NT2/D1 (cell line): ENCODE measurements around the gene GSE1.
A peak's percentile ranks its signal among the peaks of the same experiment; 100 is the strongest.

Source experiments
- DNase-seq: peaks from one replicate; pipeline ENCODE4 v3.0.0-alpha.2; 2011; ENCODE audit warnings: low read depth, low spot score
- H3K27me3 ChIP-seq: 2 replicates; pipeline ENCODE4 v1.6.0; 2011; ENCODE audit warnings: mild to moderate bottlenecking; ENCODE audit not compliant: insufficient read length, insufficient read depth
- H3K36me3 ChIP-seq: 2 replicates; pipeline ENCODE4 v1.6.1; 2011; ENCODE audit warnings: mild to moderate bottlenecking, low read length, mixed read lengths; ENCODE audit not compliant: insufficient read depth, insufficient read length
- H3K4me1 ChIP-seq: 2 replicates; pipeline ENCODE4 v1.5.1; 2011; ENCODE audit not compliant: insufficient read depth, insufficient read length
- H3K4me3 ChIP-seq: 2 replicates; pipeline ENCODE4 v1.5.1; 2011; ENCODE audit warnings: low read depth; ENCODE audit not compliant: insufficient read length
- H3K9ac ChIP-seq: 2 replicates; pipeline ENCODE4 v1.6.0; 2011; ENCODE audit warnings: low read depth; ENCODE audit not compliant: insufficient read length
- H3K9me3 ChIP-seq: 2 replicates; pipeline ENCODE4 v1.5.1; 2011; ENCODE audit warnings: mild to moderate bottlenecking, low read length; ENCODE audit not compliant: insufficient read depth
- SUZ12 ChIP-seq: IDR thresholded peaks from 2 replicates; pipeline ENCODE4 v1.6.1; 2011; ENCODE audit not compliant: insufficient read length, insufficient read depth; ENCODE audit errors: extremely low read depth
- YY1 ChIP-seq: IDR thresholded peaks from 2 replicates; pipeline ENCODE4 v1.6.1; 2011; ENCODE audit not compliant: insufficient read length, insufficient read depth
- ZNF274 ChIP-seq: IDR thresholded peaks from 2 replicates; pipeline ENCODE4 v1.6.1; 2011; ENCODE audit warnings: mild to moderate bottlenecking, low read depth, low read length

The GSE1 gene

GRCh38 chr16:85570735-85571562, 42.2 kb upstream of the GSE1 start:
- Histone ChIP-seq H3K9me3 (peaks cover 3% of the 10 kb centered on the region; the same call in 1 of the 2 replicates), H3K4me3 (no peak overlapping the region), H3K36me3 (peaks cover 6% of the 10 kb centered on the region), H3K4me1 (peaks cover 55% of the 10 kb centered on the region), H3K9ac (peak overlapping the region; percentile 46), H3K27me3 (peaks cover 46% of the 10 kb centered on the region)
- TF ChIP-seq SUZ12 = no peak
- no peak for TF ChIP-seq YY1
- TF ChIP-seq ZNF274 = no peak
- no peak for DNase-seq

DNA sequence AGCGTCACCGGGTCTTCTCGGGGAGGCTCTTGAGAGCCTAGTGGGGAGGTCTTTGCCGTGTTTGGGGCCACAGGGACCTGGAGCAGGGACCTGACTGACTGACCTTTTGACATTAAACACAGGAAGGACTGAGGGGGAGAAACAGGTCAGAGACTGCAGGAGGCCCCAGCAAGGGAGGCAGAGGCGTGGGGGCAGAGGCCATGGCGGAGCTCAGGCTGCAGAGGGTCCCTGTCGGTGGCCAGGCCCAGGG, 41.6 kb upstream of the GSE1 start:
- TF ChIP-seq YY1 (no peak), SUZ12 (no peak), ZNF274 (no peak)
- Histone ChIP-seq H3K9me3 (peaks cover 3% of the 10 kb centered on the region; the same call in 1 of the 2 replicates), H3K4me1 (peaks cover 53% of the 10 kb centered on the region), H3K4me3 (no peak overlapping the region), H3K36me3 (peaks cover 6% of the 10 kb centered on the region), H3K9ac (peak overlapping the region; percentile 46), H3K27me3 (peaks cover 46% of the 10 kb centered on the region)
- no peak for DNase-seq

- H3K4me1 ChIP-seq = peaks cover 57% of the 10 kb centered on the region
- DNase-seq = no peak
- peaks cover 50% of the 10 kb centered on the region for H3K27me3 ChIP-seq
- peaks cover 6% of the 10 kb centered on the region for H3K36me3 ChIP-seq
- peaks cover 3% of the 10 kb centered on the region; the same call in 1 of the 2 replicates for H3K9me3 ChIP-seq
- no peak for TF ChIP-seq YY1
- no peak for TF ChIP-seq ZNF274
- no peak for TF ChIP-seq SUZ12
- no peak overlapping the region for H3K4me3 ChIP-seq
- H3K9ac ChIP-seq = no peak overlapping the region
Measured at GRCh38 chr16:85571813-85572619, 41.1 kb upstream of the GSE1 start.

- H3K36me3 ChIP-seq = peaks cover 6% of the 10 kb centered on the region
- no peak for DNase-seq
- no peak overlapping the region for H3K9ac ChIP-seq
- no peak overlapping the region for H3K4me3 ChIP-seq
- no peak for TF ChIP-seq YY1
- TF ChIP-seq ZNF274 = no peak
- TF ChIP-seq SUZ12 = no peak
- H3K9me3 ChIP-seq = peaks cover 3% of the 10 kb centered on the region; the same call in 1 of the 2 replicates
- H3K4me1 ChIP-seq = peaks cover 61% of the 10 kb centered on the region
- H3K27me3 ChIP-seq = peaks cover 43% of the 10 kb centered on the region
Measured at GRCh38 chr16:85573045-85573695, 40.0 kb upstream of the GSE1 start.

DNA sequence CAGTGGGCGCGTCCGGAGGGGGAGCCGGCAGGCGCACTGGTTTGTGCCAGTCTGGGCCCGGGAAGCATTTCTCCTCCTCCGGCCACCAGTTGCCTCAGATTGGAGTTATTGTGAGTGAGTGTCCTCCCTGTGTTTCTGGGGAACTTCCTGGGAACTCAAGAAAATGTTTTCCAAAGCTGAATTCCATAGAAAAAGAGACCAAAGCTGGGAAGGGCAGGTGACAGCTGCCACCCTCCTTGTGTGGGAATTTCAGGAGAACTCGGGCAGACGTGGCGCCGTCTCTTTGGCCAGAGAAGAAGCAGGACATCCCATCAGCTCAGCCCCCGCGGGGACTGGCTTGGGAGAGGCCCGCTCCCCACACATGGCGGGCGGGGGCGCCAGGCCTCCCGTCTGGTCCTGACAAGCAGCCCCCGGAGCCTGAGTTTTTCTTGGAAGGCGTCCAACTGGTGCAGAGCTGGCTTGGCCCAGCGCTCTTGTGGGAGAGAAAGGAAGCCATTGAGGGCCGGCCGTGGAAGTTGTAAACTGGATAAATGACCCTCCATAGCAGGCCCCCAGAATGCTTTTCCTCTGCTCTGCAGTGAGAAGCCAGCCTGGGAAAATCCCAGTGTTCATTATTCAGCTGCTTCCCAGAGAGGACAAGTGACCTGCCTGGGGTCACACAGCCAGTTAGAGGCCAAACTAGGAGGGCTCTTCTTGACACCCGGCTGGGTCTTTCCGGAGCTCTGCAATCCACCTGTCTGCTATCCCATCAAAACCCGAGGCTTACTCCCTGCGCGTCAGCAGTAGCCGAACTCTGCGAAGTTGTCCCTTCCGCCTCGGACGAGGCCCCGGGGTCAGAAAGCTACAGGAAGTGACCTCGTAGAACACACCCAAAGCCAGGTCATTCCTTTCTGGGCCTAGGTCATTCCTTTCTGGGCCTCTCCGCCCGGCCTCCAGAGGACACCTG, 39.2 kb upstream of the GSE1 start:
- DNase-seq = no peak
- H3K4me1 ChIP-seq = peaks cover 65% of the 10 kb centered on the region
- peaks cover 3% of the 10 kb centered on the region; the same call in 1 of the 2 replicates for H3K9me3 ChIP-seq
- H3K27me3 ChIP-seq = peaks cover 35% of the 10 kb centered on the region
- peaks cover 6% of the 10 kb centered on the region for H3K36me3 ChIP-seq
- TF ChIP-seq SUZ12 = no peak
- no peak for TF ChIP-seq ZNF274
- no peak for TF ChIP-seq YY1
- no peak overlapping the region for H3K4me3 ChIP-seq
- peak overlapping the region; percentile 9 for H3K9ac ChIP-seq

DNA sequence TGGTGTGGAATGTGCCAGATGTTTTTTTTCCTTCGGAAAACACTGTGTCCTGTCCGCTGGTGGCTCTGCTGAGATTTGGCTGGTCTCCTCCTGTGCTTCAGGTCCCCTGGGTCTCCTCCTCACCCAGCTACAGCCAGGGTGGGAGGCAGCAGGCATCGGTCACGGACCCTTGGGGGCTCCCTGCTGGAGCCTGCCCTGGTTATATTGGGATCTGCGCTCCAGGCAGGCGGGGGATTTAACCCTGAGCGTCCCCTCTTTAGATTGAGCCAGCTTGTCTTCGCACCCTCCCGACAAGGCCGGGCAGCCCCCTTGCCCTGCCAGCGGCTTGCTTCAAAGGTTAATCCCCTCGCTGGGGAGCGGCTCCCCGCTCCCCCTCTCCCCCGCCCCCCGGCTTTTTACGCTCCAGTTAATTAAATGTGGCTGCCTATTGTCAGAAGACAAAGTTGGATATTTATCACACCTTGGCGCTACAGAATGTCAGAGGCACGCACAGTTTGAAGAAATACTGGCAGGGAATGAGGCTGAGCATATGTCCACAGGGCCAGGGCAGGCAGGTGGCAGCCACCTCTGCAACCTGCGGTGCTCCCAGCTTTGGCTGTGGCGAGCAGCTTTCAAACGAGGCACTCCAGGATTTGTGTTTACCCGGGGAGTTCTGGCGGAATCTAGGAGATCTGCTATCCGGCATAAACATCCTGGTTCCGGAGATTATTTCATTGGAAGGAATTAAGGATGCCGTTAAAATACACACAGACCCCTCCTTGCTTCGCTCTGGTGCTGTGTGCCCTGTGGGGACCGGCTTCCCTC, 38.2 kb upstream of the GSE1 start:
- DNase-seq = no peak
- Histone ChIP-seq H3K36me3 (peaks cover 6% of the 10 kb centered on the region), H3K4me3 (no peak overlapping the region), H3K4me1 (peaks cover 68% of the 10 kb centered on the region), H3K27me3 (peaks cover 32% of the 10 kb centered on the region), H3K9me3 (no peaks in the 10 kb centered on the region), H3K9ac (peak overlapping the region; percentile 9)
- TF ChIP-seq ZNF274 (no peak), YY1 (no peak), SUZ12 (no peak)
